Stimulated activated CD4-positive, alpha-beta T cell treated with anti-CD3 and anti-CD28 coated beads, Interleukin-15, amount 100 ng/mL, for 24 hours (primary cell): ENCODE results near the gene BARX1.
"Not testable (repeated sequence)": the region's sequence is repeated elsewhere in the genome, so short reads cannot be mapped to it uniquely, and the experiment has no call there.

Experiments used
- DNase-seq: peaks from one replicate; pipeline ENCODE4 v3.0.0-alpha.2; 2020

The BARX1 gene

GRCh38 chr9:93955111-93955980, at the start of gene BARX1:
TSS of gene BARX1 (minus strand) at chr9:93955355. CDS start at chr9:93955146, 209 bp downstream.
- peak; percentile 62 for DNase-seq

DNA sequence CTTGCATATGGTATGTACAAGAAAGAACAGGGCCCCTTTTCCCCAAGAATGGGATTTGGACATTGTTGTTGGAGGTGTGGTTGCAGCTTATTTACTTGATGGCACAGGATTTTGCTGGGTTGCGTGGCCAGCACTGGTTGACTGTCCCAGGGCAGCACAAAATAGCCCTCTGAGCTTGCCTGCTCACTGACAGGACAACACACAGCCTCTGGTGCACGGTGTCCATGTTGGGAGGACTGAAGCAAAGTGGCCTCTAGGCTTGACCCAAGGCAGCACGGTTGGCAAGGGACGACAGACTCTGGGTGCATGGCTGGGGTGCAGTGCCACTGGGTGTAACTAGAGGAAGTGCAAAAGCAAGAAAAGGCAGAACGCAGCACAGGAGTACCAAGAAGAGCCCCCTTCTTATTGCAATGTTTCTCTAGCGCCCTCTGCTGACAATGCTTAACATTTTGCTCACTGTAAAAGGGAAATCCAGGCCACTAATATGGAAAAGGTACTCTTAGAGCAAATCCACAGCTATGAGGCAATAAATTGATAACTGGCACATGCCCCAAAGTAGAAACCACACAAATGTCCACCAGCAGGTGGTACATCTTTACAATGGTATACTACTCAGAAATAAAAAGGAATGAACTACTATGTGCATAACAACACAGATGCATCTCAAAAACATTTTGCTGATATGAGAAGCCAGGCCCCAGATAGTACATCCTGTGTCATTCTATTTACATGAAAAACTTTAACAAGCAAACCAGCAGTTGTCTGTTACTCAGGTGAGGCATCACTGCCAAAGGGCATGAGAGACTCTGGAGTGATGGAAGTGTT, 47.4 kb upstream of the BARX1 start:
- DNase-seq: peak; percentile 37

DNA sequence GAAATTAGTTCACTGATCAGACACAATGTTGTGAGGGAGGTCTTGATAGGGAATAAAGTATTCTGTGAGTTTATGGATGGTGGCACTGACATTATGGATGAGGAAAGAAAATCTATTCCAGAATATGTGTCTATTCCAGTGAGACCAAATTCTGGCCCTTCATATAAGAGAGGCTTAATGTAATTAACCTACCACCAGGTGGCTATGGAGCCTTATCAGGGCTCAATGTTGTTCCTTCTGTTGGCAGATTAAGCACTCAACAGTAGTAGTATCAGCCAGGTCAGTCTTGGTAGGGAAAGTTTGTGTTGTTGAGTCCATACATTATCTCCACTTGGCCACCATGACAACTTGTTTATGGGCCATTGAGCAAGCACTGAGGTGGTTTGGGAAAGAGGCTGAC, 41.7 kb upstream of the BARX1 start:
- no peak for DNase-seq

DNA sequence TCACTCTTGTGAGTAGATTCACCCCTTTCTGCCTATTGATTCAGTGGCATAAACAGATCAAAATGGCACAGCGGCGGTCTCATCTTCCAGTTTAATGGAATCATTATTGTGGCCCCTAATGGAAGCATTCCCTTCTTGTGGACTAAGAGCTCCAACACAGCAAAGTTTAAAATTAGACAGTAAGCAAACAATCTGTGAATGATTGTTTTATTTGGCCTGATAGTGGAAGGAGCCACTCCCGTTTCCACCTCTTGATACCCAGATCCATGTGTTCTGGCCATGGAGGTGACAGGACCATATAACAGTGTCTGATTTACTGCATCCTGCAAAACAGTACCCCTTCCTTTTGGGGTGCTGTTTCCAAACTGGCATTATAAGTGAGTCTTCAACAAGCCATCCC, 41.2 kb upstream of the BARX1 start:
- no peak for DNase-seq

GRCh38 chr9:93994545-93994944, 39.4 kb upstream of the BARX1 start:
- DNase-seq: no peak

DNA sequence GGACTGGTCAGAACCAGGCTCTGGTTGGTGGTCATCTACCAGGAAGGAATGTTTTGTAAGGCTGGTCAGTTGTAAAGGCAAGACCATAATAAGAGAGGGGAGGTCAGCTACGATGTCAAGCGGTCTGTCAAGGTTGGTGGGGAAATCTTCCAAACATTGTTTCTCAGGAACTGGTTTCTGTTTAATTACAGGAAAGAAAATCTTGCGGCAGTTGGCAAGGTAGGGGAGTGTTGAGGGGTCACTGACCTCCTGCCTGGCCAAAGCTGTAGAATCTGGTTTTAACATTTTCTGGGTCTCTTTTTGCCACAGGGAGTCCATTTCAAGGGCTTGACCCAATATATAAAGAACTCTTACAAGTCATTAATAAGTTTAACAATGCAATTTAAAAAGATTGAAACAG, 39.0 kb upstream of the BARX1 start:
- DNase-seq: no peak

GRCh38 chr9:93992830-93993229, 37.7 kb upstream of the BARX1 start:
- DNase-seq: no peak

DNA sequence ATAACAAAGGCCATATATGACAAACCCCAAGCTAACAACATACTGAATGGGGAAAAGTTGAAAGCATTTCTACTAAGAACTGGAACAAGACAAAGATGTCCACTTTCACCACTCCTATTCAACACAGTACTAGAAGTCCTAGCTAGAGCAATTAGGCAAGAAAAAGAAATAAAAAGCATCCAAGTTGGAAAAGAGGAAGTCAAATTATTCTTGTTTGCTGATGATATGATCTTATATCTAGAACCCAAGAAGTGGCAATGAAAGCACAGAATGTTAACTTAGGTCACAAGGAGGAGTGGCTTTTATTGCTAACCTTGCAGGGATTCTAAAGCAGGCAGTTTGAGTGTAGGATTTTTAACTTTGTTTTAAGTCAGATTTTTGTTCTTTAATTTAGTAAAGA, 35.3 kb upstream of the BARX1 start:
- DNase-seq: no peak

DNA sequence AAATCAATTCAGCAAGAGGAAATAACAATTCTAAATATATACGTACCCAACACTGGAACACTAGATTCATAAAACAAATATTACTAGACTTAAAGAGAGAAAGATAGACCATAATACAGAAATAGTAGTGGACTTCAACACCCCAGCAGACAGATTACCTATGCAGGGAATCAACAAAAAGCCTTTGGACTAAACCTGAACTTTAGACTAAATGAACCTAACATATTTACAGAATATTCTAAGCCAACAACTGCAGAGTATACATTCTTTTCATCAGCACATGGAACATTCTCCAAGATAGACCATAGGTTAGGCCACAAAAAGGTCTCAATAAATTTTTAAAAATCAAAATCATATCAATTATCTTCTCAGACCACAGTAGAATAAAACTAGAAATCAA, 32.9 kb upstream of the BARX1 start:
- DNase-seq: no peak

GRCh38 chr9:93984860-93985259, 29.7 kb upstream of the BARX1 start:
- no peak for DNase-seq

DNA sequence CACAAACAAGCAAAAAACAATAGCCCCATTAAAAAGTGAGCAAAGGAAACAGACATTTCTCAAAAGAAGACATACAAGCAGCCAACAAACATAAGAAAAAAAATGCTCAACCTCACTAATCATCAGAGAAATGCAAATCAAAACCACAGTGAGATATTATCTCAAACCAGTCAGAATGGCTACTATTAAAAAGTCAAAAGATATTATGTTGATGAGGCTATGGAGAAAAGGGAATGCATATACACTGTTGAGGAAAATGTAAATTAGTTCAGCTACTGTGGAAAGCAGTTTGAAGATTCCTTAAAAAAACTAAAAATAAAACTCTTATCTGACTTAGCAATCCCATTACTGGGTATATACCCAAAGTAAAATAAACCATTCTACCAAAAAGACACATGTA, 28.7 kb upstream of the BARX1 start:
- DNase-seq: no peak

DNA sequence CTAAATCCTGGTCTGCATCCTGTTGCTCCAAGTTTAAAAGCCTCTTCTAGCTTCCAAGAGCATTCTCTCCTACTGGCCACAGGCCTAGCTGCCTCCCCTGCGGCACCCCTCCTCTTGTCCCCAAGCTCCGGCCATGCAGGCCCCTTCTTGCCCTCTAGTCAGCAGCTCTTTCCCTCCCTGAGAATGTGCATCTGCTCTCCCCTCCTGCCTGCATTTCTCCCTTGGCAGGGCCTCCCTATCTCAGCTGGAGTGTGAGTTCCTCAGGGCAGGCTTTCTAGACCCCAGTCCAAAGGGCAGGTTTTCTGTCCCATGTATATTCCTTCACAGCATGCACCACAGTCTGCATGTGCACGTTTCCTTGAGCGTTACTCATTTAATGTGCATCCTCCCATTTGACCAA, 24.6 kb upstream of the BARX1 start:
- DNase-seq: no peak

GRCh38 chr9:93978551-93978950, 23.4 kb upstream of the BARX1 start:
- no peak for DNase-seq

DNA sequence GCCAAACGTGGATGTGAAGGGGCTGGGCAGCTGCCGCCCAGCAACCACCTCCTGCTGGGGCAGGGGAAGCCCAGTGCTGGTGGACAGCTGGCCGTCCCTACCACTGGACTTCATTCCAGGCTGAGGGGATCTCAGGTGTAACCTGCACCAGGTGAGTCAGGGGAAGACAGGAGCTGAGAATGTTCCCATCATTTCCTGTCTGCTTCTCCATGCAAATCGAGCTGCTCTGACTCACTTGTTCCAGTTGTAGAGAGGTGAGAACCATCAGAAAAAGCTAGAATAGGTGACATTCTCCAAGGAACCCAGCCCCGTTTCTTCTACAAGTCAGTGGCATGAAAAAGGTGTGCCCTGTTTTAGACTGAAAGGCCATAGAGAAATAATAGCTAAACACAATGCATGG, 21.8 kb upstream of the BARX1 start:
- DNase-seq: no peak

DNA sequence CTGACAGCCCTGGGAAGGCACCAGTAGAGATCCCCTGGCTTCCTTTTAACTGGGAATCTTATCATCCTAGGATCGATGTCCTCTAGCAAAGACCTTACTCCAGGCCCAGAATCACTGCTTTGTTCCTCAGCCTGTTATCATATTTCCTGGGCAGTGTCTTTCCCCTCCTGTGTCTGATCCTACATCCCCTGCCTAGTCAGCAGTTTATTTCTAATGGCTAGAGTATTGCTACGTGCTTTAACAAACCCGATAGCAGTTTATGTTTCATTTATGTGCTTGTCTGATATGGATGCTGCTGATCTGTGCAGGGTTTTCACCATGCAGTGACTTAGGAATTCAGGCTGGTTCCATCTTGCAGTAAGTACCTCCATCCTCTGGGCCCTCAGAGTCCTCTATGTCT, 20.9 kb upstream of the BARX1 start:
- no peak for DNase-seq

GRCh38 chr9:93975262-93975661, 20.1 kb upstream of the BARX1 start:
- DNase-seq: no peak

GRCh38 chr9:93974151-93974550, 19.0 kb upstream of the BARX1 start:
- no peak for DNase-seq

DNA sequence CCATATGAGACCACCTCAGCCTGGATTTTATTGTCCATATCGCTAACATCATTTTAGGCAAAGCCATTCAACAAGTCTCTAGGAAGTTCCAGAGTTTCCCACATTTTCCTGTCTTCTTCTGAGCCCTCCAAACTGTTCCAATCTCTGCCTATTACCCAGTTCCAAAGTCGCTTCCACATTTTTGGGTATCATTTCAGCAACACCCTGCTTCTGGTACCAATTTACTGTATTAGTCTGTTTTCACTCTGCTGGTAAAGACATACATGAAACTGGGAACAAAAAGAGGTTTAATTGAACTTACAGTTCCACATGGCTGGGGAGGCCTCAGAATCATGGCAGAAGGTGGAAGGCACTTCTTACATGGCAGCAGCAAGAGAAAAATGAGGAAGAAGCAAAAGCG, 17.5 kb upstream of the BARX1 start:
- not testable (repeated sequence) for DNase-seq

DNA sequence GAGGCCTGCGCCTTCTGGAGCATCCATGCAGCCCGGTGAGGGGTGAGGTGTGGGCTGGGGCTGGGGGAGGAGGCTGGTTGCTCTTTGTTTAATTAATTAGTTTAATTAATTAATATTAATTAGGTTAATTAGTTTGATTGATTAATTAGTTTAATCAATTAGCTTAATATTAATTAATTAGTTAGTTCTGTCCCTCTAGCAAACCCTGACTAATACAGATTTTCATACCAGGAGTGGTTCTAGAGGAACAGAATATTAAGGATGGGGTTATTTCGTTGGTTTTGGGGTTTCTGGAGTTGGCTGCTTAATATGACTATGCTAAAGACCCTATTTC, 14.1 kb upstream of the BARX1 start:
- no peak for DNase-seq

GRCh38 chr9:93968451-93969327, 13.5 kb upstream of the BARX1 start:
- no peak for DNase-seq

DNA sequence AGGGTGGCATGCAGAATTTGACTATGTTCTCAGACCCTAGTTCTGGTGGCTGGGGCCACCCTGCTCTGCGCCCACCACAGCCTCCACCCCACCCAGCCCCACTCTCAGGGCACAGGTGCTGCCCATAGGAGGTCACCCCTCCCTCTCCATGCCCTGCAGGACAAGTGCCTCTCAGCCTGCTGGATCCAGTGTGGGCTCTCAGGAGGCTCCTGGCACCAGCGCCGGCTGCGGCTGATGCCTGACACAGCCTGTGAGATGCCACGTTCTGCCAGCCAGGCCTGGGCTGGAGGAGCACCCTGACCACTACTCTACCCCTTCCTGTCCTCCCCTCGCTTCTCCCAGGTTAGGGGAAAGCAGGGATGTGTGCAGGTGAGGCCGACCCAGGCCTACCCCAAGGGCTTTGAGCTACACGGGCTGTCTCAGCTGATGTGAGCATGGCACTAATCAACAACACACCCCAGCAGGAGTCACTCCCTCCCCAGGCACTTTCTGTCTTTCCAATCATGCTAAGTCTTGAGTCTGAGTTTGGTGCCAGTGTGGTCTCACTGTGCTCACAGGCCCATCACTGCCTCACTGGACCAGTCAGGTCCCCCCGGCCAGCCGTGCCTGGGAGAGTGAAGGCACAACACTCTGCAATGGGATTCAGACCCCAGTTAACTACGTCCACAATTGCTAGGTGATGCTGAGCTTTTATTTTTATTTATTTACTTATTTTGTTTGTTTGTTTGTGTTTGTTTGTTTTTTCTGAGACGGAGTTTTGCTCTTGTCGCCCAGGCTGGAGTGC, 12.1 kb upstream of the BARX1 start:
- no peak for DNase-seq

GRCh38 chr9:93965830-93966577, 10.8 kb upstream of the BARX1 start:
- no peak for DNase-seq
